GM12878 (cell line): ENCODE measurements around the gene PDLIM5.
"Not testable (repeated sequence)": the region's sequence is repeated elsewhere in the genome, so short reads cannot be mapped to it uniquely, and the experiment has no call there.

Experiments
- CHD2 ChIP-seq: IDR thresholded peaks from 2 replicates; pipeline ENCODE4 v1.6.1; 2011; ENCODE audit warnings: low read depth, low read length, improper control_type of control experiment, borderline replicate concordance
- CTCF ChIP-seq, 3 experiments: IDR thresholded peaks in 2 of 3; conservative IDR thresholded peaks in 1 of 3; 2 replicates each; pipeline ENCODE4 v1.5.1; 2011; ENCODE audit warnings: low read depth in 3 of 3, low read length in 3 of 3, mild to moderate bottlenecking in 3 of 3, control low read depth in 2 of 3, moderate library complexity in 2 of 3, inconsistent platforms in 1 of 3, mixed read lengths in 1 of 3; ENCODE audit not compliant: control insufficient read depth in 2 of 3, insufficient read depth in 1 of 3; ENCODE audit errors: extremely low read depth in 1 of 3
- ESRRA ChIP-seq: IDR thresholded peaks from 2 replicates; pipeline ENCODE4 v1.6.1; 2012; ENCODE audit warnings: mild to moderate bottlenecking, low read length, improper control_type of control experiment
- IKZF1 ChIP-seq: fragments of 450-650 bp; conservative IDR thresholded peaks from 2 replicates; pipeline ENCODE4 v1.6.1; 2017; ENCODE audit warnings: antibody characterized with exemption, mild to moderate bottlenecking
- MEF2A ChIP-seq: IDR thresholded peaks from 2 replicates; pipeline ENCODE4 v1.6.1; 2011; ENCODE audit warnings: low read depth, mild to moderate bottlenecking, low read length, moderate library complexity; ENCODE audit not compliant: insufficient read depth
- NFYB ChIP-seq: IDR thresholded peaks from 2 replicates; pipeline ENCODE4 v1.6.1; 2011; ENCODE audit warnings: low read depth, mild to moderate bottlenecking, low read length, improper control_type of control experiment, moderate library complexity; ENCODE audit not compliant: insufficient read depth
- POLR2A ChIP-seq: IDR thresholded peaks from 2 replicates; pipeline ENCODE4 v1.6.1; 2011; ENCODE audit warnings: low read depth, mild to moderate bottlenecking, low read length
- POLR2AphosphoS5 ChIP-seq: IDR thresholded peaks from 2 replicates; pipeline ENCODE4 v1.6.1; 2011; ENCODE audit warnings: mild to moderate bottlenecking, low read length, inconsistent platforms
- RAD21 ChIP-seq: IDR thresholded peaks from 2 replicates; pipeline ENCODE4 v1.6.1; 2011; ENCODE audit warnings: mild to moderate bottlenecking, low read depth, low read length, moderate library complexity; ENCODE audit not compliant: insufficient read depth
- SP1 ChIP-seq: IDR thresholded peaks from one replicate; pipeline ENCODE4 v1.6.1; 2011; ENCODE audit warnings: low read depth, low read length
- TAF1 ChIP-seq: IDR thresholded peaks from 2 replicates; pipeline ENCODE4 v1.6.1; 2011; ENCODE audit warnings: mild to moderate bottlenecking, low read depth, low read length, borderline replicate concordance
- ZNF687 ChIP-seq: fragments of 450-650 bp; IDR thresholded peaks from 2 replicates; pipeline ENCODE4 v1.6.1; 2017; ENCODE audit warnings: mild to moderate bottlenecking, moderate library complexity

GRCh38 chr4:94402439-94402838, 49.3 kb upstream of the PDLIM5 start:
- not testable (repeated sequence) for TF ChIP-seq ZNF687; NFYB; POLR2AphosphoS5; RAD21; TAF1; CTCF (IDR thresholded peaks at IDR 0.05 in 2 of 3, conservative IDR thresholded peaks at IDR 0.05 in 1 of 3; ENCODE audit: control insufficient read depth in 2 of 3, extremely low read depth in 1 of 3, insufficient read depth in 1 of 3, low read depth in 3 of 3, low read length in 3 of 3); POLR2A; IKZF1; CHD2; MEF2A; ESRRA; SP1
